ENCODE data around the gene SLC25A33.

- peak; percentile 92 for TF ChIP-seq CTCF (IDR thresholded peaks at IDR 0.05; ENCODE audit: poor library complexity, severe bottlenecking)
- TF ChIP-seq EZH2 (IDR thresholded peaks at IDR 0.05; ENCODE audit: borderline replicate concordance, insufficient read depth, low read length, poor library complexity, severe bottlenecking) = no peak
- TF ChIP-seq TAF1 (IDR thresholded peaks at IDR 0.05; ENCODE audit: low read depth) = no peak
- TF ChIP-seq SMC3 (conservative IDR thresholded peaks at IDR 0.05; ENCODE audit: poor library complexity) = peak; percentile 99
- TF ChIP-seq EP300 (conservative IDR thresholded peaks at IDR 0.05; ENCODE audit: poor library complexity, severe bottlenecking) = no peak
- TF ChIP-seq POLR2AphosphoS5 (IDR thresholded peaks at IDR 0.05) = no peak
- TF ChIP-seq RAD21 (conservative IDR thresholded peaks at IDR 0.05) = peak; percentile 96
Observed at GRCh38 chr1:9490605-9491339, 48.5 kb upstream of the SLC25A33 start.

Data from neural cell (in vitro differentiated cells).